MCF 10A (cell line): Measurements from ENCODE around the gene WDFY4. TPM values are rescaled to one million over a fixed set of nuclear protein-coding genes. Genes with fewer than 3 reads are reported as not detected.

Source experiments
- BruUV-seq: library from RNA; stranded (reverse); fragments of 400-500 nt; replicated peaks from 2 replicates; lab custom pipeline; 2021; lab: Mats Ljungman, UMichigan
- CTCF ChIA-PET: fragments of 300-600 bp; sonication (Branson Sonifier 250); formaldehyde crosslinking; extraction: SDS; loops from one replicate; lab custom pipeline; 2021; ENCODE audit warnings: antibody characterized with exemption, inconsistent platforms; lab: Yijun Ruan, JAX
- POLR2A ChIA-PET: fragments of 300-600, 350-650 bp; sonication (Branson Sonifier 250); formaldehyde crosslinking; extraction: SDS; loops from one replicate; lab custom pipeline; 2020; ENCODE audit warnings: antibody characterized with exemption, inconsistent platforms; lab: Yijun Ruan, JAX
- DNase-seq: peaks from one replicate; pipeline ENCODE4 v3.0.0-alpha.2; 2018; ENCODE audit not compliant: unreplicated experiment
- H3K27ac Mint-ChIP-seq: one replicate; pipeline ENCODE4 v1.8.0; 2022; ENCODE audit warnings: mild to moderate bottlenecking, low read depth, mixed read lengths; ENCODE audit not compliant: unreplicated experiment
- H3K27me3 Mint-ChIP-seq: one replicate; pipeline ENCODE4 v1.8.0; 2022; ENCODE audit warnings: mixed read lengths; ENCODE audit not compliant: insufficient read depth, unreplicated experiment
- H3K36me3 Mint-ChIP-seq: one replicate; pipeline ENCODE4 v1.8.0; 2022; ENCODE audit warnings: mild to moderate bottlenecking, moderate library complexity, mixed read lengths; ENCODE audit not compliant: insufficient read depth, unreplicated experiment
- H3K4me1 Mint-ChIP-seq: one replicate; pipeline ENCODE4 v1.8.0; 2022; ENCODE audit warnings: mixed read lengths; ENCODE audit not compliant: insufficient read depth, unreplicated experiment
- H3K4me3 Mint-ChIP-seq: one replicate; pipeline ENCODE4 v1.8.0; 2022; ENCODE audit warnings: mild to moderate bottlenecking, moderate library complexity, mixed read lengths; ENCODE audit not compliant: unreplicated experiment
- H3K9me3 Mint-ChIP-seq: one replicate; pipeline ENCODE4 v1.8.0; 2022; ENCODE audit warnings: mixed read lengths; ENCODE audit not compliant: unreplicated experiment
- CTCF ChIP-seq: fragments of 200-600 bp; IDR thresholded peaks from one replicate; pipeline ENCODE4 v1.8.0; 2022; ENCODE audit warnings: antibody characterized with exemption, mild to moderate bottlenecking; ENCODE audit not compliant: unreplicated experiment
- intact Hi-C: fragments of 100-400 bp; cut with micrococcal nuclease; formaldehyde crosslinking; loops from 2 replicates; pipeline ENCODE4 v1.14.1; 2022
- total RNA-seq: library from RNA; stranded (reverse); gene quantifications from 2 replicates; pipeline ENCODE4 v1.2.3, GENCODE V29; 2022

Gene WDFY4
- total RNA-seq, 1 experiment from 2014 or later, result not detected

- Mint-ChIP-seq H3K27me3 (peaks cover 43% of the 10 kb centered on the region), H3K9me3 (no peaks in the 10 kb centered on the region), H3K4me3 (no peak overlapping the region), H3K36me3 (no peaks in the 10 kb centered on the region), H3K4me1 (no peaks in the 10 kb centered on the region), H3K27ac (no peak overlapping the region)
- ChIA-PET CTCF (interaction anchor here (0.6 kb wide), 1 partner anchor 140 kb away, joined by 3 read pairs; no protein-coding TSS in a partner anchor), POLR2A (no interaction called here)
- DNase-seq, result no peak
- TF ChIP-seq CTCF, result no peak
- intact Hi-C loops, result no loop called here
- BruUV-seq, result no TSS peak
Measured at GRCh38 chr10:49015700-49016099, 331.0 kb downstream of the WDFY4 start.

- Mint-ChIP-seq H3K4me3 (no peak overlapping the region), H3K9me3 (no peaks in the 10 kb centered on the region), H3K27ac (no peak overlapping the region), H3K36me3 (no peaks in the 10 kb centered on the region), H3K4me1 (no peaks in the 10 kb centered on the region), H3K27me3 (peaks cover 25% of the 10 kb centered on the region)
- no TSS peak for BruUV-seq
- intact Hi-C loops, result no loop called here
- TF ChIP-seq CTCF, result no peak
- ChIA-PET CTCF (interaction anchor here (0.5 kb wide), 1 partner anchor 46 kb away, joined by 3 read pairs; no protein-coding TSS in a partner anchor), POLR2A (interaction anchor here (0.5 kb wide), 1 partner anchor 49 kb away, joined by 7 read pairs; no protein-coding TSS in a partner anchor)
- DNase-seq, result no peak
Measured at GRCh38 chr10:49021685-49022084, 337.0 kb downstream of the WDFY4 start.

GRCh38 chr10:49023071-49023470 is 338.4 kb downstream of the WDFY4 start:
- Mint-ChIP-seq H3K4me1 (no peaks in the 10 kb centered on the region), H3K9me3 (no peaks in the 10 kb centered on the region), H3K36me3 (no peaks in the 10 kb centered on the region), H3K27ac (no peak overlapping the region), H3K4me3 (no peak overlapping the region), H3K27me3 (peaks cover 38% of the 10 kb centered on the region)
- no peak for TF ChIP-seq CTCF
- ChIA-PET CTCF (interaction anchor here (0.5 kb wide), 1 partner anchor 10 kb away, joined by 3 read pairs; no protein-coding TSS in a partner anchor), POLR2A (no interaction called here)
- intact Hi-C loops, result no loop called here
- DNase-seq, result no peak
- BruUV-seq, result no TSS peak

GRCh38 chr10:49023752-49024151 is 339.1 kb downstream of the WDFY4 start:
- DNase-seq, result no peak
- Mint-ChIP-seq H3K36me3 (no peaks in the 10 kb centered on the region), H3K27me3 (peaks cover 42% of the 10 kb centered on the region), H3K9me3 (no peaks in the 10 kb centered on the region), H3K27ac (no peak overlapping the region), H3K4me1 (no peaks in the 10 kb centered on the region), H3K4me3 (no peak overlapping the region)
- TF ChIP-seq CTCF, result no peak
- intact Hi-C loops, result no loop called here
- no TSS peak for BruUV-seq
- CTCF ChIA-PET, result interaction anchor here (0.5 kb wide), 1 partner anchor 11 kb away, joined by 3 read pairs; no protein-coding TSS in a partner anchor
- POLR2A ChIA-PET, result no interaction called here
